A549 (cell line): ENCODE data around the gene HIF1AN. TPM values are rescaled to one million over a fixed set of nuclear protein-coding genes. Genes with fewer than 3 reads are reported as not detected.

Experiments used
- ATAC-seq, 2 experiments: fragments of 200-7000 bp in 1 of 2; fragments of >200 bp in 1 of 2; cut with Nextera tagmentation in 1 of 2; cut with Tn5 transposase in 1 of 2; 3 replicates each; pipeline versions ENCODE4 v1.8.0 to v1.9.1; 2018 to 2020; ENCODE audit warnings: mild to moderate bottlenecking in 1 of 2, moderate library complexity in 1 of 2
- CTCF ChIA-PET: fragments of 300-600 bp; sonication (Branson Sonifier 250); formaldehyde crosslinking; extraction: SDS; loops from one replicate; lab custom pipeline; 2021; ENCODE audit warnings: antibody characterized with exemption, inconsistent platforms; lab: Yijun Ruan, JAX
- POLR2A ChIA-PET: fragments of 350-600 bp; formaldehyde crosslinking; extraction: SDS; loops from one replicate; lab custom pipeline; 2021; ENCODE audit warnings: antibody characterized with exemption, inconsistent platforms; lab: Yijun Ruan, JAX
- DNase-seq, 2 experiments: peaks; one replicate each; pipeline versions ENCODE4 v3.0.0 to v3.0.0-alpha.2; 2011 to 2016; ENCODE audit warnings: low read depth in 1 of 2, low spot score in 1 of 2
- FAIRE-seq: peaks from 2 replicates; lab custom pipeline; 2011; peaks lifted over from hg19 to GRCh38; lab: Jason Lieb, UNC
- H3K27ac ChIP-seq, 2 experiments: fragments of >200 bp; sonication (Bioruptor Twin); formaldehyde crosslinking; 3 replicates each; pipeline ENCODE4 v1.5.1; 2016 to 2017
- H3K4me1 ChIP-seq: fragments of >200 bp; sonication (Bioruptor Twin); formaldehyde crosslinking; 3 replicates; pipeline ENCODE4 v1.6.1; 2016
- H3K4me2 ChIP-seq: fragments of >200 bp; sonication (Bioruptor Twin); formaldehyde crosslinking; 3 replicates; pipeline ENCODE4 v1.6.1; 2016
- H3K4me3 ChIP-seq: fragments of >200 bp; sonication (Bioruptor Twin); formaldehyde crosslinking; 3 replicates; pipeline ENCODE4 v1.5.1; 2016
- H3K9me3 ChIP-seq: fragments of >200 bp; sonication (Bioruptor Twin); formaldehyde crosslinking; 3 replicates; pipeline ENCODE4 v1.6.1; 2016
- BCL3 ChIP-seq: fragments of >200 bp; sonication (Bioruptor Twin); formaldehyde crosslinking; IDR thresholded peaks from 3 replicates; pipeline ENCODE4 v1.6.1; 2016
- CBX2 ChIP-seq: fragments of 200-600 bp; sonication (generic); IDR thresholded peaks from 2 replicates; pipeline ENCODE4 v1.6.1; 2016; ENCODE audit warnings: low read depth, mild to moderate bottlenecking, borderline replicate concordance
- CHD2 ChIP-seq: fragments of 150-350 bp; IDR thresholded peaks from 2 replicates; pipeline ENCODE4 v1.6.1; 2014; ENCODE audit warnings: low read length; ENCODE audit not compliant: partially characterized antibody
- CHD4 ChIP-seq: fragments of 200-600 bp; sonication (generic); IDR thresholded peaks from 2 replicates; pipeline ENCODE4 v1.6.1; 2016; ENCODE audit warnings: antibody characterized with exemption, mild to moderate bottlenecking, borderline replicate concordance
- EP300 ChIP-seq, 2 experiments: fragments of >200 bp; sonication (Bioruptor Twin); formaldehyde crosslinking; IDR thresholded peaks; 2 replicates in 1 of 2; 3 replicates in 1 of 2; pipeline ENCODE4 v1.6.1; 2016 to 2017
- ESRRA ChIP-seq: fragments of 150-350 bp; IDR thresholded peaks from 2 replicates; pipeline ENCODE4 v1.6.1; 2014; ENCODE audit warnings: mild to moderate bottlenecking, low read length, borderline replicate concordance
- FOSB ChIP-seq: fragments of 250-450 bp; sonication (Bioruptor Pico); IDR thresholded peaks from 2 replicates; pipeline ENCODE4 v1.5.0; 2020; ENCODE audit warnings: mild to moderate bottlenecking, moderate library complexity
- FOSL2 ChIP-seq, 2 experiments: fragments of 450-650 bp in 1 of 2; fragments of >200 bp in 1 of 2; sonication (Bioruptor Twin) in 1 of 2; formaldehyde crosslinking; IDR thresholded peaks; 2 replicates each; pipeline versions ENCODE4 v1.5.0 to v1.6.1; 2016 to 2020; ENCODE audit warnings: mild to moderate bottlenecking in 1 of 2, moderate library complexity in 1 of 2
- FOXS1 ChIP-seq: fragments of 250-450 bp; sonication (Bioruptor Pico); IDR thresholded peaks from 2 replicates; pipeline ENCODE4 v1.5.0; 2020; ENCODE audit warnings: mild to moderate bottlenecking, moderate library complexity
- GATA3 ChIP-seq: IDR thresholded peaks from 2 replicates; pipeline ENCODE4 v1.6.1; 2012; ENCODE audit warnings: borderline replicate concordance
- HEYL ChIP-seq: fragments of 250-450 bp; sonication (Bioruptor Pico); IDR thresholded peaks from 2 replicates; pipeline ENCODE4 v1.8.0; 2021; ENCODE audit warnings: mild to moderate bottlenecking, moderate library complexity
- HOXB5 ChIP-seq: fragments of 250-450 bp; sonication (Bioruptor Pico); IDR thresholded peaks from 2 replicates; pipeline ENCODE4 v1.5.0; 2020; ENCODE audit warnings: mild to moderate bottlenecking, moderate library complexity
- JUNB ChIP-seq: fragments of >200 bp; sonication (Bioruptor Twin); formaldehyde crosslinking; IDR thresholded peaks from 2 replicates; pipeline ENCODE4 v1.6.1; 2016
- MAFK ChIP-seq: fragments of 450-650 bp; IDR thresholded peaks from 2 replicates; pipeline ENCODE4 v1.6.1; 2014; ENCODE audit not compliant: partially characterized antibody
- NPAS2 ChIP-seq: fragments of 250-450 bp; sonication (Bioruptor Pico); IDR thresholded peaks from 2 replicates; pipeline ENCODE4 v1.8.0; 2022; ENCODE audit warnings: mild to moderate bottlenecking, moderate library complexity, borderline replicate concordance
- NR3C1 ChIP-seq: fragments of >200 bp; sonication (Bioruptor Twin); formaldehyde crosslinking; IDR thresholded peaks from 3 replicates; pipeline ENCODE4 v1.6.1; 2017
- PBX3 ChIP-seq: IDR thresholded peaks from 2 replicates; pipeline ENCODE4 v1.6.1; 2012
- POLR2AphosphoS2 ChIP-seq: conservative IDR thresholded peaks from 2 replicates; pipeline ENCODE4 v1.6.1; 2012; ENCODE audit warnings: low read length, improper control_type of control experiment, inconsistent platforms
- RAD21 ChIP-seq, 2 experiments: fragments of >200 bp in 1 of 2; sonication (Bioruptor Twin) in 1 of 2; formaldehyde crosslinking in 1 of 2; IDR thresholded peaks in 1 of 2; conservative IDR thresholded peaks in 1 of 2; 2 replicates in 1 of 2; 3 replicates in 1 of 2; pipeline ENCODE4 v1.6.1; 2012 to 2018; ENCODE audit warnings: inconsistent platforms in 1 of 2
- RNF2 ChIP-seq: fragments of 200-600 bp; sonication (generic); IDR thresholded peaks from 2 replicates; pipeline ENCODE4 v1.6.1; 2016; ENCODE audit warnings: low read depth, mild to moderate bottlenecking, antibody characterized with exemption, moderate library complexity, borderline replicate concordance
- SREBF2 ChIP-seq: fragments of 450-650 bp; IDR thresholded peaks from 2 replicates; pipeline ENCODE4 v1.6.1; 2014; ENCODE audit warnings: mild to moderate bottlenecking, moderate library complexity
- TP53 ChIP-seq: fragments of 250-450 bp; sonication (Bioruptor Pico); IDR thresholded peaks from 2 replicates; pipeline ENCODE4 v1.5.0; 2021; ENCODE audit warnings: mild to moderate bottlenecking, moderate library complexity
- USF2 ChIP-seq: fragments of 450-650 bp; IDR thresholded peaks from 2 replicates; pipeline ENCODE4 v1.6.1; 2014; ENCODE audit warnings: antibody characterized with exemption
- ZC3H11A ChIP-seq: fragments of 450-650 bp; IDR thresholded peaks from 2 replicates; pipeline ENCODE4 v1.6.1; 2014; ENCODE audit warnings: antibody characterized with exemption, mild to moderate bottlenecking
- ZNF302 ChIP-seq: fragments of 250-450 bp; sonication (Bioruptor Pico); IDR thresholded peaks from 2 replicates; pipeline ENCODE4 v1.9.0; 2021; ENCODE audit warnings: inconsistent platforms, mild to moderate bottlenecking, moderate library complexity
- ZSCAN20 ChIP-seq: fragments of 250-450 bp; sonication (Bioruptor Pico); IDR thresholded peaks from 2 replicates; pipeline ENCODE4 v1.8.0; 2022; ENCODE audit warnings: mild to moderate bottlenecking, moderate library complexity
- WGBS: methylation state at CpG from one replicate; pipeline ENCODE4 v1.1.6; 2017; ENCODE audit errors: missing lambda C conversion rate; 5-methylcytosine and 5-hydroxymethylcytosine counted together
- polyA plus RNA-seq, 4 experiments: library from polyadenylated mRNA; depleted of rRNA in 3 of 4; stranded (reverse); fragments of >200 nt; fragmentation: RNase III in 1 of 4; extraction: RNeasy Plus Mini Kit Qiagen cat#74134 plus additional on column Dnase treatment in 1 of 4; gene quantifications; 2 replicates in 3 of 4; 3 replicates in 1 of 4; pipeline ENCODE4 v1.2.3, GENCODE V29; 2011 to 2017
- TF ChIP-seq, protein P1 (sequence below): fragments of 150-350 bp; IDR thresholded peaks from 2 replicates; pipeline ENCODE4 v1.6.1; 2014; ENCODE audit warnings: low read depth, mild to moderate bottlenecking, low read length
- TF ChIP-seq, protein P2 (sequence below): fragments of 250-450 bp; sonication (Bioruptor Pico); IDR thresholded peaks from 2 replicates; pipeline ENCODE4 v1.5.0; 2021; ENCODE audit warnings: mild to moderate bottlenecking, moderate library complexity, borderline replicate concordance

The HIF1AN gene
- polyA plus RNA-seq, 2 of the 4 experiments (the other 2 are of a cell fraction), result 15.3 to 21.6 TPM

- no peak for TF ChIP-seq PBX3
- TF ChIP-seq, protein P1, sequence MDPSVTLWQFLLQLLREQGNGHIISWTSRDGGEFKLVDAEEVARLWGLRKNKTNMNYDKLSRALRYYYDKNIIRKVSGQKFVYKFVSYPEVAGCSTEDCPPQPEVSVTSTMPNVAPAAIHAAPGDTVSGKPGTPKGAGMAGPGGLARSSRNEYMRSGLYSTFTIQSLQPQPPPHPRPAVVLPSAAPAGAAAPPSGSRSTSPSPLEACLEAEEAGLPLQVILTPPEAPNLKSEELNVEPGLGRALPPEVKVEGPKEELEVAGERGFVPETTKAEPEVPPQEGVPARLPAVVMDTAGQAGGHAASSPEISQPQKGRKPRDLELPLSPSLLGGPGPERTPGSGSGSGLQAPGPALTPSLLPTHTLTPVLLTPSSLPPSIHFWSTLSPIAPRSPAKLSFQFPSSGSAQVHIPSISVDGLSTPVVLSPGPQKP, result no peak
- TF ChIP-seq, protein P2, sequence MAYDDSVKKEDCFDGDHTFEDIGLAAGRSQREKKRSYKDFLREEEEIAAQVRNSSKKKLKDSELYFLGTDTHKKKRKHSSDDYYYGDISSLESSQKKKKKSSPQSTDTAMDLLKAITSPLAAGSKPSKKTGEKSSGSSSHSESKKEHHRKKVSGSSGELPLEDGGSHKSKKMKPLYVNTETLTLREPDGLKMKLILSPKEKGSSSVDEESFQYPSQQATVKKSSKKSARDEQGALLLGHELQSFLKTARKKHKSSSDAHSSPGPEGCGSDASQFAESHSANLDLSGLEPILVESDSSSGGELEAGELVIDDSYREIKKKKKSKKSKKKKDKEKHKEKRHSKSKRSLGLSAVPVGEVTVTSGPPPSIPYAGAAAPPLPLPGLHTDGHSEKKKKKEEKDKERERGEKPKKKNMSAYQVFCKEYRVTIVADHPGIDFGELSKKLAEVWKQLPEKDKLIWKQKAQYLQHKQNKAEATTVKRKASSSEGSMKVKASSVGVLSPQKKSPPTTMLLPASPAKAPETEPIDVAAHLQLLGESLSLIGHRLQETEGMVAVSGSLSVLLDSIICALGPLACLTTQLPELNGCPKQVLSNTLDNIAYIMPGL (CRISPR knock-in tag), result no peak
These were observed 30.8 kb downstream of the HIF1AN start (continued) for GRCh38 chr10:100566561-100566960.

- no peak for DNase-seq
- ChIA-PET POLR2A (no interaction called here), CTCF (interaction anchor here (0.6 to 13.5 kb wide), 4 partner anchors 20 to 311 kb away, joined by 3 to 289 read pairs (median 16); no protein-coding TSS in a partner anchor)
- no peak for TF ChIP-seq RNF2
- TF ChIP-seq CHD2, result no peak
- TF ChIP-seq EP300 (IDR thresholded peaks at IDR 0.05), result no peak
- no peak for TF ChIP-seq RAD21 (conservative IDR thresholded peaks at IDR 0.05 in 1 of 2, IDR thresholded peaks at IDR 0.05 in 1 of 2)
- TF ChIP-seq GATA3, result no peak
- TF ChIP-seq, protein P1, result no peak
- TF ChIP-seq ESRRA, result no peak
- no peak for TF ChIP-seq CHD4
- no peak for TF ChIP-seq TP53 (CRISPR knock-in tag)
- no peak for TF ChIP-seq MAFK
- no peak for TF ChIP-seq ZC3H11A
- TF ChIP-seq BCL3, result no peak
- no peak for TF ChIP-seq ZSCAN20
- H3K4me2 ChIP-seq, result no peak overlapping the region
- peak in 1 of 2 experiments; percentile 19; a peak in 3 of 6 replicates for ATAC-seq
- no peak overlapping the region for H3K4me3 ChIP-seq
- no peak overlapping the region for H3K27ac ChIP-seq
- no peaks in the 10 kb centered on the region for H3K9me3 ChIP-seq
- no peak for FAIRE-seq
- 44% methylated on average over 11 of the region's 11 CpGs for WGBS
- H3K4me1 ChIP-seq, result 0 out of 3 replicates have a peak, but pooled peaks cover 2% of the 10 kb centered on the region
These were observed 31.5 kb downstream of the HIF1AN start for GRCh38 chr10:100567249-100567648.

DNA sequence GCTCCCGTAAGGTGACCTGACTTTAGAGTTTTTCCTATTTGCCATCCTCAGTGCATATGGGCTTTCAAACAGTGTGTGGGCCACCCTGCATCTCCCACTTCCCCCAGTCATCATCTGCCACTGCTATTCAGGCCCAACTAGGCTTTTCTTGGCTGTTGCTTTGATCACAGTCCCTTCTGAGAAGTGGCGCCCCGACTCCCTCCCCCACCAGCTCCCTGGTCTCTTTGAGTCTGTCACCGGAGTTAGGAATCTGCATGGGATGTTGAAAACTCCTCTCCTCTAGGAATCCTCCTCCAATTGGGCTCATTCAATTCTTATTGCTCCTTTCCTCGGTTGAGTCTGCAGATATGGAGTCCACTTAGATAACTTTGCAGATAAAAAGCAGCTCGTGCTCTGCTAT lies 32.1 kb downstream of the HIF1AN start:
- Histone ChIP-seq H3K9me3 (no peaks in the 10 kb centered on the region), H3K4me3 (no peak overlapping the region), H3K4me1 (no peaks in the 10 kb centered on the region), H3K27ac (no peak overlapping the region), H3K4me2 (no peak overlapping the region)
- WGBS, result 59% methylated on average over 6 of the region's 6 CpGs
- ATAC-seq (no peak), FAIRE-seq (no peak), DNase-seq (no peak)
- no peak for TF ChIP-seq NPAS2 (CRISPR knock-in tag)
- no peak for TF ChIP-seq FOSB (CRISPR knock-in tag)
- no peak for TF ChIP-seq USF2
- no peak for TF ChIP-seq POLR2AphosphoS2
- TF ChIP-seq ZNF302, result no peak
- no peak for TF ChIP-seq FOSL2 (IDR thresholded peaks at IDR 0.05)
- no peak for TF ChIP-seq FOSL2 (CRISPR knock-in tag; IDR thresholded peaks at IDR 0.05)
- TF ChIP-seq JUNB, result no peak
- no peak for TF ChIP-seq FOXS1 (CRISPR knock-in tag)
- TF ChIP-seq SREBF2, result no peak
- no peak for TF ChIP-seq HEYL (CRISPR knock-in tag)
- TF ChIP-seq RNF2, result no peak
- no peak for TF ChIP-seq HOXB5 (CRISPR knock-in tag)
- no peak for TF ChIP-seq CHD2
- TF ChIP-seq CBX2, result no peak
- TF ChIP-seq NR3C1, result no peak
- POLR2A ChIA-PET, result no interaction called here
- CTCF ChIA-PET, result interaction anchor here (0.6 to 13.5 kb wide), 5 partner anchors 16 to 310 kb away, joined by 3 to 289 read pairs (median 4); no protein-coding TSS in a partner anchor
